ENCODE data around the gene SCARB1.
"Not testable (repeated sequence)": the region's sequence is repeated elsewhere in the genome, so short reads cannot be mapped to it uniquely, and the experiment has no call there.

The SCARB1 gene

DNA sequence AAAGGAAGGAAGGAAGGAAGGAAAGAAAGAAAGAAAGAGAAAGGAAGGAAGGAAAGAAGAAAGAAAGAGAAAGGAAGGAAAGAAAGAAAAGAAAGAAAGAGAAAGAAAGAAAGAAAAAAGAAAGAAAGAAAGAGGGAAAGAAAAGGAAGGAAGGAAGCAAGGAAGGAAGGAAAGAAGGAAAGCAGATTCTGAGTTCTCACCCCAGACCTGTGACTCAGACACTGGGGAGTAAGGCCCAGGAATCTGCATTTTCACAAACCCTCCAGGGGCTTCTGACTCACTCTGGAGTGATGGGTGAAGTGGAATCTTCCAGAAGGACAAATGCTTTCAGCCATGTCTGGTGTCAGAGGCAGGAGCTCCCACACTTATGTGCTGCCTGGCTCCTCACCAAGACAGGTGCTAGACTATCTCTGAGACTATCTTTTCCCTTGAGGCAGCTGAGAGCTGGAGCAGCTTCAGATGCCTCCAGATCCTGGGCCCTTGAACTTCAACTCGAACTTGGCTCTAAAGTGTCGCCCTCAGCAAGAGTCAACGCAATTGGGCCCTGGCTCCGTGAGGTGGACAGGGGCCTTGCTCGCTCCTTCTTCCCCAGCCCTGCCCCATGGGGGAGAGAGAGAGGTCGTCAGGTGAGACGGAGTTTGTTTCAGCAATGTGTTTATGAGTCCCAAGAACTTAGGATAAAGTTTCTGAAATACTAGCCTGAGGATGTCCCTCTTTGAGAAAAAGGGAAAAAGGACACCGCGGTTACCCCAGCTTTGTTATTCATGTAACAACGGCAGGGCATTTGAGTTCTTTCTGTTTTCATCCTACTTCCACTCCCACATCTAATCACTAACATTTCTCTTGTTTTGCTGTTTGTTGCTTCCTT is 19.8 kb upstream of the SCARB1 start:
- no peak for DNase-seq

DNA sequence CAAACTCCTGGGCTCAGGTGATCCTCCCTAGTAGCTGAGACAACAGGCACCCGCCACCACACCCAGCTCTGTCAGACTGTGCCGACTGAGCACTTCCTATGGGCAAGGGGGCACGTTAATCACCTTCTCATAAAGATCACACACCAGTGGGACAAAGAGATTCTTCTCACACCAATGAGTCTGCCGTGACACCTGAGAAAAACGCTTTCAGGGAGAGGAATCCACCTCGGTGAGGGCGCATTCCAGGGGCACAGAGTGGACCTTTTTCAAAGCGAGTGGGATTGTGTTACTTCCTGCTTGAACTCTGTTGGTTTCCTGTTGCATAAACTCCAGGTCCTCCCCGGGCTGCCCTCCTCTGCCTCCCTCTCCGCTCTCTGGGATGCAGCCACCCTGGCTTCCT is 17.5 kb upstream of the SCARB1 start:
- DNase-seq: no peak

DNA sequence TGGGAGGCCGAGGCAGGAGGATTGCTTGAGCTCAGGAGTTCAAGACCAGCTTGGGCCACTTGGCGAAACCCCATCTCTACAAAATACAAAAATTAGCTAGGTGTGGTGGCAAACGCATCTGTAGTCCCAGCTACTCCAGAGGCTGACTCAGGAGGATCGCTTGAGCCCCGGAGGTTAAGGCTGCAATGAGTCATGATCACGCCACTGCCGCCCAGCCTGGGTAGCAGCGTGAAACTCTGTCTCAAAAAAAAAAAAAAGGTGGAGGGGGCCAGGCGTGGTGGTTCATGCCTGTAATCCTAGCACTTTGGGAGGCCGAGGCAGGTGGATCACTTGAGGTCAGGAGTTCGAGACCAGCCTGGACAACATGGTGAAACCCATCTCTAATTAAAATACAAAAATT is 16.7 kb upstream of the SCARB1 start:
- DNase-seq: not testable (repeated sequence)

DNA sequence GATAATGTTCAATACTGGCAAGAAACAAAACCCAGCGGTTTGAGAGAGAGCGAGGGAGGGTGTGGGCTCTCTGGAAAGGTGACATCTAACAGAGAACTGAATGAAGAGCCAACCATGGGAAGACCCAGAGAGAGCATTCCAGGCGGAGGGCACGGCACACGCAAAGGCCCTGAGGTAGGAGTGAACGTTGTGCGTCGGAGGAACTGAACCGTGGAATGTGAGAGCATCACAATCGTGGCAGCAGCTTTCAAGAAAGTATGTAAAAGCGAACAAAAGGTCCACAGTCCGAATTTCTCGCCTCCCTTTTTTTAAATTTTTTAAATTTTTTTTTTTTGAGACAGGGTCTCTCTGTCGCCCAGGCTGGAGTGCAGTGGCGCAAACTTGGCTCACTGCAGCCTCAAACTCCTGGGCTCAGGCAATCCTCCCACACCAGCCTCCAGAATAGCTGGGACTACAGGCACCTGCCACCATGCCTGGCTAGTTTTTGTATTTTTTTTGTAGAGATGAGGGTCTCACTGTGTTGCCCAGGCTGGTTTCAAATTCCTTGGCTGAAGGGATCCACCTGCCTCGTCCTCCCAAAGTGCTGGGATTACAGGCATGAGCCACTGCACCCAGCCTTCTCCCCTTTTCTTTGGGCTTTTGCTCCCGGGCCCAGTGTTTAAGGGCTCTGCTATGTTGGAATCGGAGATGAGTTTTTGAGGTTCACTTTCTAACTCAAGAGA is 15.3 kb upstream of the SCARB1 start:
- DNase-seq: no peak

DNA sequence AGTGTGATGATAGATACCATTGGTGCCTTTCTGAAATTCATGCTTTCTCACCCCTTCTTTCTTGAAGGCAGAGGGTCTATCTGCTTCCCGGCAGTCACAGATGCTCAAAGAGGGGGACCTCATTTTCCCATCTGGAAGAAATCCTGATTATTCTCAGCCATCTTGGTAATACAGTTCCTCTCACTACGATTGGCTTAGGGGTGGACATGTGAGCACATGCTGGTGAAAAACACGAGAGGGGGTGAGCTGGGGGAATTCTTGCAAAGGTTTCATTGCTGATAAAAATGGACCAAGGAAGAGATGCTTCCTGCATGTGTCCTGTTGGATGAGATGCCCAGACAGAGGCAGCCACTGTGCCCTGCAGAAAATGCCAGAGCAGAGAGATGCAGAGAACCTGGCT is 13.8 kb upstream of the SCARB1 start:
- DNase-seq: no peak

DNA sequence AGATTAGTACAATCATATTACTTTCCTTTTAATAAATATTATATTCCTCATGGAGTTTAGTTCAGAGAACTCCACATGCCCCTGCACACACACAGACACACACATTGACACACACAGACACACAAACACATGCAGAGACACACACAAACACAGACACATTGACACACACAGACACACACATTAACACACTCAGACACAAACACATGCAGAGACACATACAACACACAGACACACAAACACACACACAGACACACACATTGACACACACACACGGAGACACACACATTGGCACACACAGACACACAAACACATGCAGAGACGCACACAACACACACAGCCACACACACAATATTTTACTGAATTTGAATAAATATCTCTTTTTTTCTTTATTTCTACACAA is 12.5 kb upstream of the SCARB1 start:
- no peak for DNase-seq

DNA sequence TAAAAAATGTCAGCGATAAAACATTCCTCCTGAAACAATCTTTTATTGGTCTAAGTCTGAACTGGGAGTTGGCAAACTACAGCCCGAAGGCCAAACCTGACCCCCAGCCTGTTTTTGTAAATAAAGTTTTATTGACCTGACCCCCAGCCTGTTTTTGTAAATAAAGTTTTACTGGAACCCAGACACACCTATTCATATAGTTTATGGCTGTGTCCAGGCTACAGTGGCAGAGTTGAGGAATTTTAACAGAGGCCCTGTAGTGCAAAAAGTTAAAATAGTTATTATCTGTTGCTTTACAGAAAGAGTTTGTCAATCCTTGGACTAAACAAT is 12.1 kb upstream of the SCARB1 start:
- DNase-seq: no peak

DNA sequence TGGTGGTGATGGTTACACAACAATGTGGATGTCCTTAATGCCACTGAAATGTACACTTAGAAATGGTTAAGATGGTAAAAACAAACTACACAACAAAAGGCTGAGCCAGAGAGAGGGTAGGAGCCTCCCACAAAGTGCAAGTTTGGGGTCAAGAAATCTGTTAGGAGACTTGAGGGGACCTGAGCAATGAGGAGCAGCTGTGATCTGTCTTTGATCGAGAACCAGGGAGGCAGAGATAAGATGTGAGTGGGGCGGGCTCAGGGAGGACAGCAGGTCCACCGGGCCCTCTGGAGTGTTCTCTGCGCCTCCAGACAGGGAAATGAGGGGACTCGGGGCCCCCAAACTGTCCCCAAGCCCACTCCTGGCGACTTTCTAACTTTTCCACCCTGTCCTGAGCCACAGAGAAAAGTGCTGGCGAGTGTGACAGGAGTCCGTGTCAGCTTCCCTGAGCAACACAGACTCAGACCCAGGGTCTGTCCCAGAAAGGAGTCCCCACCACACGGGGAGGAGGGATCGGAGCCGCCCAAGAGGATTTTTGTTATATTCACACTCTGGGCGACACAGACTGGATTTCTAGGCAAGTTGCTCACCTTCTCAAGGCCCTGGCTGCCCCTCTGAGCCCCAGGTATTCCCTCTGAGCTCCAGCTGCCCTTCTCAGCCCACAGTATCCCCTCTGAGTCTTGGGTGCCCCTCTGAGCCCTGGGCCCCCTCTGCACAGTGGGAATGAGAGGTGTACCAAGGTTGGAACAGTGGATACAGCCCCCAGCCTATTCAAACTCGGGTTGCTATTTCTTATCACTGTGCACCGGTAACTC is 11.5 kb upstream of the SCARB1 start:
- no peak for DNase-seq

DNA sequence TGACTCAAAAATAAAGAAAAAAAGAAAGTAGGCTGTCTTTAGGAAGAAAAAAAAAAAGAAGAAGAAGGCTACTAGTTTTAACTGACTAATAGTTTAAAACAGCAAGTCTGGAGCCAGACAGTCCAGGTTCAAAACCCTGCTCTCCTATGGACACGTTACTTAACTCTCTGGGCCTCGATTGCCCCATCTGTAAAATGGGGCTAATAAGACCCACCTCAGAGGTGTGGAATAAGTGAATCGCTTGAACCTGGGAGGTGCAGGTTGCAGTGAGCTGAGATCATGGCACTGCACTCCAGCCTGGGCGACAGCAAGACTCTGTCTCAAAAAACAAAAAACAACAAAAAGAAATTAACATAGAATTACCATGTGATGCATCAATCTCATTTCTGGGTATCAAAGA is 10.5 kb upstream of the SCARB1 start:
- DNase-seq: no peak

DNA sequence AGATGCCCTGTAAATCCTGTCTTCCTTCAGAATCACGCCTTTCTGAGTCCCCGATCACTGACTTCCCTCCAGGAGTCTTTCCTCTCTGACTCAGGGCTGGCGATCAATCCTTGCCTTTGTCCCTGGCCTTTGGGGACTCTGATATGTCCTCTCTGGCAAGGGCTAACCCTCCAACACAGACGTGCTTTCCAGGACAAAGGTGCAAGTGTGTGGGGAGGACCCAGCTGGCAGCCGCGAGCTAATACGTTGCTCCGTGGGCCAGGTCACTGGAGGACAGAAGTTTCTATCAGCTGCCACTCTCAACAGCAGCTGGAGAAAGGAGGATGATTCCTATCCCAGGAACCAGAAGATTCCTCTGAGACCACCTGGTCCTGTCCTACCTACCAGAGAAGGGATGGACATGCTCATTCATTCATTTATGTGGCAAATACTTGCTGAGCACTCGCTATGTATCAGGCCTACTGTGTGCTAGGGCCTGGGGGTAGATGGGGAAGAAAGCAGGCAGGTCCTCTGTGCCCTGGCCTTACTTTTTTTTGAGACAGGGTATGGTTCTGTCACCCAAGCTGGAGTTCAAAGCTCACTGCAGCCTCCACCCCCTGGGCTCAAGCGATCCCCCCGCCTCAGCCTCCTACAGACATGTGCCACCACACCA is 8.5 kb upstream of the SCARB1 start:
- no peak for DNase-seq

DNA sequence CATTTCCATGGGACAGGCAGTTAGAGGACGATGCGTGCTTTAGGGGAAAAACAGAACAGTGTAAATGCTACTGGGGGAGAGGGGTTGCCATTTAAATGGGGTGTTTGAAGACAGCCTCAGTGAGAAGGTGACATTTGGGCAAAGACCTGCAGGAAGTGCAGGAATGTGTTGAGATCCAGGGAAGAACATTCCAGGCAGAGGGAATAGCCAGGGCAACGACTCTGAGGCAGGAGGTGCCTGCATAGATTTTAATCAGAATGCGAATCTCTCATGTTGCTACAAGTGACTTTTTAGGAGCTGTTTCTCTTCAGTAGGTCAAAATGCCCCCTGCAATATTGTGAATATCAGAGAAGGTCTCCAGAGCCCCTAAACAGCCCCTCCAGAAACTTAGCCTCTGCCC is 7.6 kb upstream of the SCARB1 start:
- no peak for DNase-seq

DNA sequence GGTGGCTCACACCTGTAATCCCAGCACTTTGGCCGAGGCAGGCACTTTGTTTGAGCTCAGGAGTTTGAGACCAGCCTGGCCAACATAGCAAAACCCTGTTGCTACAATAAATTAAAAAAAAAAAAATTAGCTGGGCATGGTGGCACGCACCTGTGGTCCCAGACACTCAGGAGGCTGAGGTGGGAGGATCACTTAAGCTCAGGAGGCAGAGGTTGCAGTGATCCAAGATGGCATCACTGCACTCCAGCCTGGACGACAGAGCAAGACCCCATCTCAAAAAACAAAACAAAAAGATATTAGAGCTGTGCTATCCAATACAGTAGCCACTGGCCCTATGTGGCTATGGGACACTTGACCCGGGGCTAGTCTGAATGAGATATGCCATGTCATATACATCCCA is 6.9 kb upstream of the SCARB1 start:
- no peak for DNase-seq

DNA sequence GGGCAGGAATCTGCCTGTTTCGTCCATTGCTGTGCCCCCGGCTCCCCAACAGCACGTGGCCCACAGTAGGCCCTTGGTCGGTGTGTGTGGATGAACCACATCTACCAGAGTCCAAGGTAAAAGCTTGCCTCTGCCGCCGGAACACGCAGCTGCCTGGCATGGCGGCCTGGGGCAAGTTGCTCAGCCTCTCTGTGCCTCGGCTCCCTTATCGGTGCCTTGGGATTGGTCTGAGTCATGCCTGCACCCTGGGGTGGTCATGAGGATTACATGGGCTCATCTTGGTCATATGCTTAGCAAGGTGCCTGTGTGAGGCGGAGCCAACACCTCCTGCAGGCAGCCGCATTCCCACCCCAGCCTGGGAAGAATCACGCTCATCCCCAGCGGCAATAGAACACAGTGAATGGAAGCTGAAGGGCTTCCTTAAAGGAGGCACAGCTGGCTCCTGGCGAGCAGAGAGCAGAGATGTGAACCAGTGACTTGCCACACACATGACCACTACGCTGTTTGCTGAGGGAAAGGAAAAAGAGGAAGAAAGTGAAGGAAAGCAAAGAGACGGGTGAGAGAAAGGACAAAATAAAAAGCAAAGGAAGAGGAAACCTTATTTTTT is 5.5 kb upstream of the SCARB1 start:
- DNase-seq: no peak

DNA sequence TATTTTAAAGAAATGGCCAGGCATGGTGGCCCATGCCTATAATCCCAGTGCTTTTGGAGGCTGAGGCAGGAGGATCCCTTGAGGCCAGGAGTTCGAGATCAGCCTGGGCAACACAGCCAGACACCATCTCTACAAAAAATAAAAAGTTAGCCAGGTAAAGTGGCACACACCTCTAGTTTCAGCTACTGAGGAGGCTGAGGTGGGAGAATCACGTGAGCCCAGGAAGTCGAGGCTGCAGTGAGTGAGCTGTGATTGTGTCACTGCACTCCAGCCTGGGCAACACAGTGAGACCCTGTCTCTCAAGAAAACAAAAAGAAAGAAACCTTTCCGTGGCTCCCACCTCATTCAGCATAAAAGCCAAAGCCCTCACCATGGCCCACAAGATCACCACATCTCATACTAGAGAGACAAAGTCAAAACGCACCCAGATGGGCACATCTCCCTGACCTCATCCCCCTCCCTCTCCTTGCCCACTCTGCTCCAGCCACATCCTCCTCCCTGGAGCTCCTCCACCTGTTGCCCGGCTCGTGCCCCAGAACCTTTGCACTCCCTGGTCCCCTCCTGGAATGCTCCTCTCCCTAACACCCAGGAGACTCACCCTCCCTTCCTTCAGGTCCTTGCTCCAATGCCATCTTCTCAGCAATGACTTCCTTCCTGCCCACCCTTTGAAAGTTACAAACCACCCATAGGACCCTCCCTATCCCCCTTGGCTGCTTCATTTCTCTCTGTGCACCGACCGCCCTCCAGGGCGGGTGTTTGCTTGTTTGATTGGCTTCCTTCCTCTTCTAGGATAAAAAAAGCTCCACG is 4.8 kb upstream of the SCARB1 start:
- DNase-seq: no peak

DNA sequence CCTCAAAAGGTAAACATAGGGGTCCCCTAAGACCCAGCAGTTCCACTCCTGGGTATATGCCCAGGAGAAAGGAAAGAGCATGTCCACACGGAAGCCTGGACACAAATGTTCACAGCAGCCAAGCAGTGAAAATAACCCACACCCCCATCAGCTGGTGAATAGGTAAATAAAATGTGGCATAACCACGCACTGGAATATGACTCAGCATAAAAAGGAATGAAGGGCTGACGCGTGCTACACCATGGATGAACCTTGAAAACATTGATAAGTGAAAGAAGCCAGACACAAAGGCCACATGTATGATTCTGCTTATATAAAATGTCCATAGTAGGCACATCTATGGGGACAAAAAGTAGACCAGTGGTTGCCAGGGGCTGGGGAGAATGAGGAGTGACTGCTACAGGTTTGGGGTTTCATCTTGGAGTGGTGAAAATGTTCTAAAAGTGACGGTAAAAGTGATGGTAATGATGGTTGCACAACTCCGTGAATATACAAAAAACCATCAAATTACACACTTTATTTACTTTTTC is 3.8 kb upstream of the SCARB1 start:
- no peak for DNase-seq

DNA sequence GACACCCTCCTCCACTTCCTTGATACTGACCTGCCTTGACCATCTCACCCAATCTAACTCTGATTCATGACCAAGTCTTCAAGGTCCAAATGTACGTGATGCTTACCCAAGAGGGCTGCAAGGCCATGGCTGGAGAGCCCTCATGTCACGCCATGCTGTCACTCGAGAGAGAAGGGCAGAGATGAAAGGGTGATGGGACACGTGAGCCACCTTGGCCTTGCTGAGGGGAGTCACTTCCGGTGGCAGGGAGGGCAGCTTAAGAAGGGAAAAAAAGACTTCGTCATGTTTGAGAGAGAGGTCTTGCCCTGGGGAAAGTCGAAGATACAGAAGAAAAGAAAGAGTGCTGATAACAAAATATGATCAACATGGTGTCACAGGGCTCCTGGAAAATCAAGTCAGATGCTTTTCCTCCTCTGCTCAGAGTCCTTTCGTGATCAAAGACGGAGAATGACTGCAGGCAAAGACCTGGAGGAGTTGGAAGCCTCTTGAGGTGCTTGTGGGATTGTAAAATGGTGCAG is 3.3 kb upstream of the SCARB1 start:
- no peak for DNase-seq

DNA sequence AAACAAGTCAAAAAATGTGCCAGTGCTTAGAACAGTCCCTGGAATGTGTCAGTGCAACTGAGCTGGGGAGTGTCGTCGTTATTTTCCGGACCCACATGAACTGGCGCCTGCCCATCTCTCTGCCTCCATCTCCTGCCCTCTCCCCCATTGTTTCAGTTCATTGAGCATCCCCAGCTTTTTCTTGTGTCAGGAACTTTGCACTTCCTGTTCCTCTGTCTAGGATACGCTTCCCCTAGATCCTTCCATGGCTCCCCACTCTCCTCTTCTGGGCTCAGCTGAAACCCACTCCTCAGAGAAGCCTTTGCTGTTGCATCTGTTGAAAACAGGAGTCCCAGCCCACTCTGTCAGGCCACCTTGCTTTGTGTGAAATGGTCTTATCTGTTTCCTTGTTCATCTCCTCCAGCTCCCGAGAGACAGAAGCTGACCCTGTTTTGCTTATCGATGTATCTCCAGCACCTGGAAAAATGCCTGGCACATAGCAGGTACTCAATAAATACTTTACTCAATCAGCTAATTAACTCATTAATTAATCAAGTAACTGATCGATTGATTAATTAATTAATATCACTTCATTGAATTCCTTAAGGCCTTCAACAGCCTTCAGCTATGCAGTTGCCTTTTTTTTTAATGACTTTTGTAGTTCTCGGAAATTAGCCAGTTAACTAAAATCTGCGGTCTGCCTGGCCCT is 2.7 kb upstream of the SCARB1 start:
- DNase-seq: no peak

DNA sequence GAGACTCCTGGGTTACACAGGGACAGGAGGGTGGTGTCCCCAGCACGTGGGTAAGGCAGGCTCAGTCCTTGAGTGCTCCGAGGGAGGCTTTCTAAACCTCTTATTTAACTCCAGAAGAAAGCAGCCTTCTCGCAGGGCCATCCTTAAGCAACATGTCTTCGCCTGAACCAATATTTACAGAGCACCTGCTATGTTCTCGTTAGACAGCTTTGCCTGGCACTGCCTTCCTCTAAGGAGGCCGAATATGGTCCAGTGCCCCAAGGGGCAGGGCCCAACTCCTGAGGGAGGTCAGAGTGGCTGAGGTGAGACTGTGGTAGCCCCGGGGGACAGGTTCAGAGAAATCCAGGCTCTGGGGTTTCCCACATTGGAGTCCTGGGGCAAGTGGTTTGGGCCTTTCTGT is 2.1 kb upstream of the SCARB1 start:
- no peak for DNase-seq

DNA sequence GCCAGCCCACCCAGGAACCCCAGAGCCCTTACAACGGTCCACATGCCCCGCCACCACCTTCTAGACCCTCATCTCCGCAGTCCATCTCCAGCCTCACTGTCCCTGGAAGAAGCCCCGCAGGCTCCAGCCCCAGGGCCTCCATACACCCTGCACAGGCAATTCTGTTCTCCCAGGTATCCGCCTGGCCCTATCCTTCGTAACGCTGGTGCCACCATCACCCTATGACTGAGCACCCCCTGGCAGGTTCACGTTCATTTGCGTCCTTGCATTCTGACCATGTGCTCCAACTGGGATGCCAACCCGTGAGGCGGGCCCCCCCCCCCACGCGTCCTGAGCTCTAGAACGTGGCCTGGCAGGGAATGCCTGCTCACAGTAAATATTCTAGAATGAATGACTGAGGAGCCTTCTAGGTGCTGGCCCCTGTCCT is 675 bp upstream of the SCARB1 start:
- DNase-seq: no peak

DNA sequence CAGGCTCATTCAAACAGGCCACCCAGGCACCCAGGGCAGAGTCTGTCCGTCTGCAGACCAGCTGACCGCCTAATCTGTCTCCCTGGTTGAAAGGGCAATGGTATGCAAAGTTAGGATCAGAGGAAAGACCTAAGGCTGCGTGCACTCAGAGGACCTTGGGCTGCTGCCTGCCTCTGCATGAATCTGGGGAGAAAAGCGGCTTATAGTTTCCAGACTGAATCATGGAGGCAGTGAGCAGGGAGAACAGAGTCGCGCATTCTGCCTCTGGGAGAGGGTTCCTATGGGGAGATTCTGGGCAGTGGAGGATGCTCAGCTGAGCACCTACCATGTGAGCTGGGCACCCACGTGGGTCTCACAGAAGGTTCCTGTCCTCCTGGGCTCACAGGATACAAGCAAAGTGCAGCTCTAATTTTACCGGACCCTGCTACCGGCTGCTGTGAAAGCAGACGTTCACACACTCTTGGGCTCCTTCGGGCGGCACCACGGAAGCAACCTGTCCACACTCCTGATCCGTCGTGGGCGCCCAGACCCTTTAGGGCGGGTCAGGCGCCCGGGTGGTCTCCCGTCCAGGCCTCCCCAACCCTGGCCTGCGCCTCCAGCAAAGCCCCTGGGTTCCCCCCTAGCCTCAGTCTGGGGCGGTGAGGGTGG is 772 bp downstream of the SCARB1 start:
- DNase-seq: no peak

Measured in effector CD8-positive, alpha-beta T cell (primary cell).